ENCODE data around the gene ABHD14A.
"Not testable (repeated sequence)": the region's sequence is repeated elsewhere in the genome, so short reads cannot be mapped to it uniquely, and the experiment has no call there.

The ABHD14A gene

DNA sequence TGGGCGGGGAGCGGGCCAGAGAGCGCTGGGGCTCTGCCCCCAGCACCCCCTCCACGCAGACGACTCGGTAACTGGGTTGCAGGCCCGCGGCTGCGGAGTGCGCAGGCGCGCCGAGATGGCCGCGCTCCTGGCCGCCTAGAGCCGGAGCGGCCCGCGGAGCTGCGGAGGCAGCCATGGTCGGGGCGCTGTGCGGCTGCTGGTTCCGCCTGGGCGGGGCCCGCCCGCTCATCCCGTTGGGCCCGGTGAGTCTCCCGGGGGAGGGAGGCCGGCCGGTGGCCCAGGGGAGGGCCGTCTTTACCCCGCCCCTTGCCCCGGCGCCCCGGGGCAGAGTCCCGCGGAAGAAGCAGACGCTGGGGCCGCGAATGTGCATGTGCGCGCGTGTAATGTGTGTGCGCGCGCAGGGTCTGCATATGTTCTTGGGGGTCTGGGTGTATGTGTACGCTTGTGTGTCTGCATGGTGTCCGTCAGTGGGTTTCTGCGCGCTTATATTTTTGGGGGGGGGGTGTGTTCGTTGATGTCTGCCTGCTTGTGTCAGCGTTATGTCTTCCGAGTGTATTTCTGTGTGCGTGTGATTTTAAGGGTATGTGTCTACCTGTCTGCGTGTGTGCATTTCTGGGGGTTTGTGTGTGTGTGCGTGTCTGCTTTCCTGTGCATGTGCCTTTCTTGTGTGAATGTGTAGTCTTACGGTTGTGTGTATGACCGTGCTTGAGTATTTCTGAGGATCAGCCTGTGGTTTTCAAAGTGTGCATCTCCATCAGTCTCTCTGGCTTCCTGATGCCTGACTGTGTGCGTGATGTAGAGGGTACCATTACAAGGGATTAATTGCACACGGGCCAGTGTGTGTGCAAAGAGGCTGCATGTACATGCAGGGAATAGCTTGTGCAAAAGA is at the start of gene ABHD14A:
Gene ABHD14A (plus strand): TSS at position 102 of the 889 bp plus-strand sequence. CDS start 72 bp downstream, at position 174.
- DNase-seq = peak; percentile 82

DNA sequence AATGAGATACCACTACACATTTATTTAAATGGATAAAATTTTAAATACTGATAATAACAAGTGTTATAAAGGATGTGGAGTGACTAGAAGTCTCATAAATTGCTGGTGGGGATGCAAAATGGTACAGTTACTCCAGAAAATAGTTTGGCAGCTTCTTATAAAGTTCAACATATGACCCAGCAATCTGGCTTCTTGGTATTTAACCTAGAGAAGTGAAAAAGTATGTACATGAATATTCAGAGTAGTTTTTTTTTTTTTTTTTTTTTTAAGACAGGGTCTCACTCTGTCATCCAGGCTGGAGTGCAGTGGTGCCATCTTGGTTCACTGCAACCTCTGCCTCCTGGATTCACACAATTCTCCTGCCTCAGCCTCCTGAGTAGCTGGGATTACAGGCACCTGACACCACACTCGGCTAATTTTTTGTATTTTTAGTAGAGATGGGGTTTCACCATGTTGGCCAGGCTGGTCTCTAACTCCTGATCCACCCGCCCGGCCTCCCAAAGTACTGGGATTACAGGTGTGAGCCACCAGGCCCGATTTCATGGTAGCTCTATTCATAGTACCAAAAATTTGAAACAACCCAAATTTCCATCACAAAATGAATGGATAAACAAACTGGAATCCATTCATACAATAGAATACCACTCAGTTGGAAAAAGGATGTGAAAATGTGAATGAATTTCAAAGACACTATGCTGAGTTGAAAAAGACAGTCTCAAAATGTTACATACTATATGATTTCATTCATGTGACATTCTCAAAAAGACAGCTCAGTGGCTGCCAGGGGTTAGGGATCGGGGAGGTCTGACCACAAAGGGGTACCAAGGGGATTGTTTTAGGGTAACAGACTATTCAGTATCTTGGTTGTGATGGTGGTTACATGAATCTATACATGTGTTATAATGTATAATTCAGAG is 47.5 kb upstream of the ABHD14A start:
- DNase-seq = no peak

DNA sequence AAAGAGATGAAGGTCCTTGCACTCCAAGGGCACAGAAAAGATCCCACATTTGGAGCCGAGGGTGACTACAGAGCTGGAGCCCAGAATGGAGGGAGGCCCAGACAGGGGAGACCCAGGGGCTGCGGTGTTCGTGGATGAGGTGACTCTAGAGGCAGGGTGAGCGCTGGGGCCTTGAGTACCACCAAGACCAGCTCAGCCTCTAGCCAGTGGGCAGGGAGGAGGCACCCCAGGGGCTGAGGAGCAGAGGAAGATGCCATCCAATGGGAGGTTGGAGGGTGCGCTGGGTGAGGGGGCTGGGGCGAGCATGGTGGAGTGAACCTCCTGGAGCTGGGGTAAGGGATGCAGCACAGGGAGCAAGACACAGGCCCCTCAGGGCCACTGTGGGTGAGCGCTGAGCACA is 46.4 kb upstream of the ABHD14A start:
- DNase-seq = no peak

DNA sequence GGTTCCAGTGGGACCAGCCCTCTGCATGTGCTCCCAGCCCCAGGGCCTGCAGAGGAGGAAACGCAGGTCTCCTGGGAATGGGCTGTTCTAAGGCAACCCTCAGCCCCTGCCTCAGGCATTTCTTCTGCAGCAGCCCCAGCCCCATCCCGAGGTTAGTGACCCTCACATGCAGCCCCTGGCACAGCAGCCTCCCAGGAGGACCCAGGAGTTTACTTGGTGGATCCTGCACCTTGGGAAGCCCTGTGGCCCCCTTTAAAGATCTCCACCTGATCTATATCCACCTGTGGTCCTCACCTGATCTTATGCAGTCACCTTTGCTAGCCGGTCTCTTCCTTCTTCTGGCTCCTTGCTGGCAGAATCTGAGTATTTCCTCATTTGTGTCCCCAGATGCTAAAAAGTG is 45.9 kb upstream of the ABHD14A start:
- DNase-seq = not testable (repeated sequence)

DNA sequence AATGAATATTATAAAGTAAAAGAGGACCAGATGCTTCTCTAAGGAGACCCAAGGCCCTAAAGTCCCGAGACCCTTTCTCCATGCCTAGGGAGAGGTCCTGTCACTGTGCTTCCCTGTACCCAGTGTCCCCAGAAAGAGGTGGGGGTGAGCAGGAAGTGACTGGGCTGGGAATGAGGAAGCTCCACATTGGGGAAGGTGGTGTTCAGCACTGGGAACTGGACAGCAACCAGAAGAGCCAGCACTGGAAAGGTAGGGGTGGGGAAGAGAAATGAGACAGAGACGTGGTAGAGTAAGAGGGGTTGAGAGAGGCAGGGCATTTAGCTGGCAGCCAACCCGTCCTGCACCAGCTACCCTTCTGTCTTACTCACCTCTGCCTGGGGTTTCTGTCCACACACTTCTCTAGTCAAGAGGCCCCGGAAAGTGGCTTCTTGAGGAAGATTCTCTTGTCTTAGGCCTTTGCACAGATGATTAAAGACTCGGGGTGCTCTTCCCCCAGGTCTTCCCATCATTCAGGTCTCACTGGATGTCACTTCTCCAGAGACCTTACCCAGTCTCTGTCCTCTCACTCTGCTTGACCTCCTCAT is 45.4 kb upstream of the ABHD14A start:
- DNase-seq = no peak

DNA sequence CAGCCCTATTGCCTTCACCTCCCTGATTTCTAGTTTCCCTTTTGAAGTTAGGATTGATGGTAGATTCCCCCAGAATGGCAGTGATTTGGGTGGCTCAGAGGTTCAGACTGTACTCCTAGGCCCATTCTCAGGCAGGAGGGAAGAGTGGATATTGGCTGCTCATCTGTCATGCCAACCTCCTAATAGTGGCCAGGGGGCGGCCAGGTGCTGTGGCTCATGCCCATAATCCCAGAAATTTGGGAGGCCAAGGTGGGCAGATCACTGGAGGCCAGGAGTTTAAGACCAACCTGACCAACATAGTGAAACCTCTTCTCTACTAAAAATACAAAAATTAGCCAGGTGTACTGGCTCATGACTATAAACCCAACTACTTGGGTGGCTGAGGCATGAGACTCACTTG is 44.4 kb upstream of the ABHD14A start:
- no peak for DNase-seq

DNA sequence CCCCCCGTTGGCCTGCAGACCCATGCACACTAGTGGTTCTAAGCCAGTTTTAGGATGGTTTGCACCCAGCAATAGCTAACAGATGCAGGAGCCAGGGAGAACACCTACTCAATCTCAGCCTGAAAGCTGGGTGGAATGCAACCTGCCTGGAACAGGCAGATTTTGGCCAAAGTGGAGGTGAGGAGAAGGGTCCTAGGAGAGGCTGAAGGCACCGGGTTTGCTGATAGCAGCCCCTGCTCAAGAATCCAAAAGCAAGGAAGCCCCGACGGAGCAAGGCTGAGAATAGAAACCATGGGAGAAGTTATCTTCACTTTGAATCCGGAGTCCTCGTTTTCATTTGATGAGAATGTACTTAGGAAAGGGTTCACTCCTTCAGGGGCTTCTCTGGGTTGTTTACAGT is 43.1 kb upstream of the ABHD14A start:
- DNase-seq = no peak

DNA sequence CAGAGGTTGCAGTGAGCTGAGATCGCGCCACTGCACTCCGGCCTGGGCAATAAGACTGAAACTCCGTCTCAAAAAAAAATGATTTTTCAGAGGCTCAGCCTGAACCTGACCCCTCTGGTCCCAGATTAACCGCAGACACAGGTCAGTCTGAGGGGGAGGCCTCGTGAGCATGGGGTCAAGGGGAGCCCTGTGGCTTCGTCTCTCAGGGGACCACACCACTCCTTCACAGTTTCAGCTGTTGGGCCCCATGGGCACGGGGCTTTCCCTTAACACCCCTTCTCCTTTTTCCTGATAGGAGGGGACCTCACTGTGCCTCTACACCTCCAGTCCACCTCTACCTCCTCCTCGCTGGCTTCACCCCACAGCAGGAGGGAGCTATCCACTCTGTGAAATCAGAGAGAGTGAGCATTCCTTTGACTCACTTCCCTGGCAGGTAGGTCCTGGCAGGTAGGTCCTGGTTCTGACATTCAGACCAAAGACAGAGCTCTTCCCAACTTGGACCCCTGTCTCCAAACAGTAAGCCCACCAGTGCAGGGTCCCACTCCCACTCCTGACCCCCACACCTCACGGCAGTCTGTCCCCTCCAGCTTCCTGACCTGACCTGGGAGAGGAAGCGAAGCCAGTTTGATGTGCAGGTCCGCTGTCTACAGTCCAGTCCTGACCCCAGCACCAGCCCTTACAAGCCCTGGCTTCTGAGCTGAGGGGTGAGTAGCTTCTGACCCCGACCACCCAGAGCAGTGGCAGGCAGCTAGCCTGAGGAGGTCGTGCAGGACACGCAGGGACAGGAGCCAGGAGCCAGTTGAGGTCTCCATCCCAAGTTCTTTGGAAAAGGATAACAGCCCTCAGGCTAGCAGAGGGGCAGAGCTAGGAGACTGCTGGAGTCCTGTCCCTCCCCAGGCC is 42.1 kb upstream of the ABHD14A start:
- DNase-seq = no peak

DNA sequence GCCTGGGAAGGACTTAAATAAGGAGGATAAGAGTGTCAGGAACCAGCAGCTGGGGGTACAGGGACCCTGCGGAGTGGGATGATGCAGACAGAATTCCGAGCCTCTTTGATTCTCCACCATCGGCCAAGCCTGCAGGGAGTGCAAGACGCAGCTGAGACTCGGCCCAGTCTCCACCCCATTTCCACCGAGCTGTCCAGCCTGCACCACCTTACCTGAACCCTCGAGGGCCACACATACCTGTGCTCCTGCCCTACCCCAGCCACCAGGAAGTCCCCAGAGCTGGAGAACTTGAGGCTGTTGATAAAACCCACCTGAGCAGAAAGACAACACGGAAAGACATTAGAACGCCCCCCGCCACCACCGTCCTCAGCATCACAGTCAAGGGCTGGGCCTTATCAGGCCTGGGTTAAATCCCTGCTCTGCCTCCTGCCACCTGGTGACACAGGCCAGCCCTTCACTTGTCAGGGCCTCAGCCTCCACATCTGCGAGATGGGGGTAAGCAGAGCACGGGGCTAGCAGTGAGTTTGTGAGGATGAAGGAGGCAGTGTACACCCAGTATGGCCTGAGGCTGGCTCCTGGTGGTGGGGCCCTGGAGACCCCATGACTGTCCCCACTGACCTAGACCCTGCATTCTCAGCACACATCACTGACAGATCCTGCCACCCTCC is 41.3 kb upstream of the ABHD14A start:
- DNase-seq = no peak

DNA sequence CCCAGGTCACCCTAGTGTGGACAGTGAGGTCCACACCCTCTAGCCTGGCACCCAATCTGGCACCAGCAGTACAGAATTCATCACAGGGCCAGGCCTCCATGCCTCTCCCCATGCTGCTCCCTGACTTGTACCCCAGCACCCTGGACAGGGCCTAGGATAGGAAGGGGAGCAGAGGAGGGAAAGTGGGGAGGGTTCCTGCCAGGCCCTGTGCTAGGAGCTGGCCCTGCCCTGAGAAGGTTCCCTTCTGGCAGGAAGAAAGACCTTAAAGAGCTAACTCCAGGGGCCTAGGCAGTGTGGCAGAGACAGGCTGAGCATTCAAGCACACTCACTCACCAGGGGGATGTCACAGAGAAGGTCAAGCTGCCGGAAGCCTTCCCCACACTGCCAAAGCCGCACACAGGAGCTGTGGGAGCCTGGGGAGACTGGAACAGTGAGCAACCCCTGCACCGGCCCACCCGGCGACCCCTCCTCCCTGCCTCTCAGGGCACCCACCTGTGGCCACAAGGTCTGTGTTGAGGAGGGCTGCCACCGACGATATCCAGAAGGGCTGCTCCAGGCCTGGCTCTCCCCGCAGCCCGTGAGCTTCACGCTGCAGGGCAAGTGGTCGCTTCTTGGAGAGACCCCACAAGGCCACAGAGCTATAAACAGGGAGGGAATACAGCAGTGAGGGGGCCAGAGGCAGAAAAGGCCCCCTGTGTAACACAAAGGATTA is 40.6 kb upstream of the ABHD14A start:
- DNase-seq = no peak

DNA sequence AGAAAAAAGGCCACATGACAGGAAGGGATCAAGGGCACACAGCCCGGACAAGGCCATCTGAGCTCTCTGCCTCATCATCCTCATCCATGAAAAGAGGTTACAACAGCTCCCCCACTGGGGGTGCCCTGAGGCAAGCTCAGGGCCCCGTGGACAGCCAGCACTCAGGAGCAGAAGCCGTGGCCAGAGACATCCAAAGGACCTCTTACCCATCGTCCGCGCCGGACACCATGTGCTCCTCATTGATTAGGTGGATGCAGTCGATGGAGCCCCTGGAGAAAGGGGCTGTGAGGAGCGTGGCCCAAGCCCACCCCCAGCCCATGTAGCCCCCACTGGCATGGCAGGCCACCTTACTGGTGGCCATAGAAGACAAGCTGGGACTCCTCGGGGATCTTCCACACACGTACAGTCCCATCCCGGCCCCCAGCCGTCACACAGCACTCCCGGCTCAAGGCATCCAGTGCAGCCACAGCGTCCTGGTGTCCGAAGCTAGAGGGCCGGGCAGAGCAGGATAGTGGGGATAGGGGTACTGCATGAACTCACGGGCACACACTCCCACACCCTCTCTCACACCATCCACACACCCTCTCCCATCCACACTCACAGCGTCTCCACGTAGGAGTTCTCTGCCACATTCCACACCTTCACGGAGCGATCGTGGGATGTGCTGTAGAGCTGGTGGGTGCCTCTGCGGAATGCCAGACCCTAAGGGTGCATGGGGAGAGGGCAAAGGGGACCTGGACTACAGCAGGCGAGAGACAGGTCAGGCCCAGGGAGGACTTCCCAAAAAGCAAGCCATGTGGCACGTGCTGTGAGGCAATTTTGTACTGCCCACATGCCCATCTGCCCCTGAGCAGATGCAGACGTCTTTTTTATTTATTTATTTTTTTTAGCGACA is 39.6 kb upstream of the ABHD14A start:
- no peak for DNase-seq

DNA sequence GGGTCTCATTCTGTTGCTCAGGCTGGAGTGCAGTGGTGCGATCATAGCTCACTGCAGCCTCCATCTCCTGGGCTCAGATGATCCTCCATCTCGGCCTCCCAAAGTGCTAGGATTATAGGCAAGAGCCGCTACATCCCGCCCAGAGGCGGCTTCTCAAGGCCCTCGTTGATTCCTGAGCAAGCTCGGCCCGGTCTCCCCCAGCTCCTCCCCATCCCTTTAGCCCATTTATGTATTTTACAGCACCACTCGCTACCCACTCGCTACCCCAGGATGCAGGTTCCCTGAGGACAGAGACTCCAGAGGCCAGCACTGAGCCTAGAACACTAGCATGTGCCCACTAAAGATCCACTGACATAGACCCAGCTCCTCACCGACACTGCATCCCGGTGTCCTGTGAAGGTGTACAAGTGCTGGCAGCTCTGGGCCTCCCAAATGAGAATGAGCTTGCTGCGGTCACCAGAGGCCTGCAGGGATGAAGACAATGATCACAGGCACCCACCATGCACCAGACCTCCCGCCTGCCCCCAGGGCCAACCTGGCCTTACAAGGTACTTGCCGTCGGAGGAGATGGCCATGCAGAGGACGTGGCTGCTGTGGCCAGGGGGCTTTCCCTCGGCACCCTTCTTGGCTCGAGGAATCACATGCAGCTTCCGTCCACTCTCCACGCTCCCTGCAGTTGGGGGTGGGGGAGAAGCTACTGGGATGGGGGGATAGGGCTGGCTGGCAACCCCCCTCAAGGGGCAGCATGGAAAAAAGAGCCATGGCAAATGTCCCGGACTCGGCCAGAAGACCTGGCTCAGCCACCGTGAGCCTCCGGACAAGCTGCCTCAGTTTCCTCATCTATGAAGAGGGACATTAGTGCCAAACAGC is 38.7 kb upstream of the ABHD14A start:
- no peak for DNase-seq

DNA sequence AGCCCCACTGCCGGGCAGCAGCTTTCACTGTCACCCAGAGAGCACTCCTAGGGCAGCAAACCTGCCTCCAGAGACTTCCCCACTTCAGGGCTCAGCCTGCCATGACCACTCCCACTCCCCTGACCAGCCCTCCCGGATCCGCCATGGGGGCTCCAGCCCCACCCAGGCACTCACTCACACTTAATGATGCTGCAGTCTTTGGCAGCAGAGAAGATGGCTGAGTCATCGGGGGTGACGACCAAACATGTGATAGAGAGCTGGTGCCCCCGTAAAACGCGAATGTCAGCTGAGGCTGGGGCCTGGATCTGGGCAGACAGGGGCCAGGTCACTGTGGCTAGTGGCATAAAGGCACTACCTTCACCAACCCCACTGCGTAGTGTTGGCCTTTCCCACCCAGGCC is 37.9 kb upstream of the ABHD14A start:
- no peak for DNase-seq

DNA sequence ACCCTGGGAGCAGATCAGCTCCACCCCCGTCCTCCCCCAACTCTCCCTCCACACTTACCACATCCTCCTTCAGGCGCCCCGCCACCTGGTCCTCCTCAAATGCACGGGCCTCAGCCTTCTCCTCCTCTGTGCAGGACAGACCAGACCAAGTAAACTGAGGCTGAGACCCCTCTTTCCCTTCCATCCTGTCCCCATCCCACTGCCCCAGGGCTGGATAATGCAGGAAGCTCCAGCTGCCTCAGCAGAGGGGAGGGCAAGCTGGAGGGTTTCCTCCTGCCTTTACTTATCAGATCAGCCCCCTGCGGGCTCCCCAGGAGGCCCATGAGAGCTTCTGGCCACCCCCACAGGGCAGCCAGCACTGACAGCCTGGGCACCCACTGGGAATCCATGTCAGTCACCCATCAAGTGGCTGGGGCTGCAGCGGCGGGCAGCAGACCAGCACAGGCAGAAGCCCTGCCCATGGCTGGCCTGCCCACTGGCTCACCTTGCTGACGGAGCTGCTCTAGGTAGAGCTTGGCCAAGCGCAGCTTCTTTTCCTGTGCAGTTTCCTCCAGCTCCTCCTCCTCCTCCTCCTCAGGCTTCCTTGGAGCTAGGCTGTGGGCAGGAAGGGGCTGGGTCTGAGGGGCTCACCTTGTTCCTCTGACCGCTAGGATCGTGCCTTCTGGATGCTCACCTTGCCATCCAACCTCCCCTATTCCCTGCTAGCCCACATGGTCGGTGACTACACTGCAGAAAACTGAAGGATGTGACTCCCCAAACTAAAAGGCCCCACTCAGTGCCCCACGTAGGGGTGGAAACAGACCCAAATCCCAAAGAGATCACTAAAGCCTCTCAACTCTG is 37.0 kb upstream of the ABHD14A start:
- DNase-seq = no peak

DNA sequence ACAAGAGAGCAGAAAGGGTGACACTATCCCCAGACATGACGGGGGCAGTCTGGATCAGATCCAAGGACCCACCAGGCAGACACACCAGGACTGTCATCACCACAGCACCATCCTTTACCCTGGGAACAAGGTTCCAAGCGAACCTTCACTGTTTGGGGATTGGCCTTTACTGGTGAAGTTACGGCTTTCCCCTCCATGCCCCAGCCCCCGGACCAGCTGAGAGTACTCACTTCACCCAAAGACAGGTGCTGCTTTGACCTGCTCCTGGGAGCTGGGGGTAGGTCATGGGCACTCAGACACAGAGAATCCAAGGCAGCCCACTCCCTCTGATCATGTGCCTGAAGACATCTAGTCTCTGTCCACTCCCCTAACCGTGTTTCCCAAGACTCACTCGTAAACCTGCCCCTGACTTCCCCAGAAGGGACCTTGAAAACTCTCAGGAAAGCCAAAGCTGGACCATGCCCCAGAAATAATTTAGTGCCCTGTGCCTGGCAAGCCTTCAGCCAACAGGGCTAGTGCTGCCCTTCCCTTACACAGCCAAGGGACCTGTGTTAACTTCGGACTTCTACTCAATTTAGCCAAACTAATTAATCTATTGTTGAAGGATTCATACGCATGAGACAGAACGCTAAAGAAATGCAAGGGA is 36.0 kb upstream of the ABHD14A start:
- DNase-seq = no peak

DNA sequence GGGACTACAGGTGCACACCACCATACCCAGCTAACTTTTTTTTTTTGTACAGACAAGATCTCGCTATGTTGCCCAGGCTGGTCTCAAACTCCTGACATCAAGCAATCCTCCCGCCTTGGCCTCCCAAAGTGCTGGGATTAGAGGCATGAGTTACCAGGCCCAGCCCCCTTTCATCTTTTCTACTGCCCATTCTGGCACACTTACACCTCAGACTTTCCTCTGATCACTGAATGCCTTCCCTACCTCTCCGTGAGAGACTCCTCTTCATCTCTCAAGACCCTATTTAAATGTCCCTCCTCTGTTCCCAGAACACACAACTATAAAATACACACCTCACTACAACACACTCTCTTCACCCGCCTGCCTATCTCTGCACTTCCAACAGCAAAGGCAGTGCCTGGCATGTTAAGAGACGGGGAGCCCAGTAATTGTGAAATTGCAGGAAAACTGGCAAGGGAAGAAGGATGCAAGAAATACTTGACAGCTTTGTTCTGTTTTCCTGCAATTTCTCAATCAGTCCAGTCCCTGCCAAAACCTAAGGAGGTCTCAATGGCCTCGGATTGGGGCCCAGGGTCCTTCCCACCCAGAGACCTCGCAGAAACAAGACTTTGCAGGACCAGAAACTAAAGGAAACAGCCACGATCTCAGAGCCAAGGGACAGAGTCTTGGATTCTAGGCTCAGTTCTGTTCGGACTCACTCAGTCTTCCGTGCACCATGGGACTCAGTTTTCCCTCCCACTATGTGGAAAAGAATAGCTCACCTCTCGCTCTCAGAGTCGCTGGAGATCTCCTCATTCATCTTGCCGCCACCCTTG is 34.0 kb upstream of the ABHD14A start:
- DNase-seq = no peak

DNA sequence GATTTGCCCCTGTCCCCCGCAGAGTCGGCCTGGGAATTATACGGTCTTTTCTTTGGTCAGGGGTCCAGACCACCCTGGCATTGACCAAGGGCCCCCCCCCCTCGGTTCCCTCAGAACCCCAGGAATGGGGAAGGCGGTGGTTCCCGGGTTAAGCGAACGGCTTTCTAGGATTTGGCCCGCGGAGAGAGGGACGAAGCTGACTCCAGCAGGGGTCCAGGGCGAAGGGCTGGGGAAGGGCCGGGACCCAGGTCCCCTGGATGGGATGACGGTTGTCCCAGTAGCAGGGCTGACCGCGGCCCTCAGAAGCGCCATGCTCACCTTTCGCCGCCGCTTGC is 33.4 kb upstream of the ABHD14A start:
- no peak for DNase-seq
